LNCAP (cell line): Measurements from ENCODE around the gene PRH2.

ENCODE experiments used
- TF ChIP-seq, protein P1 (sequence below): fragments of 450-650 bp; IDR thresholded peaks from 2 replicates; pipeline ENCODE4 v1.5.1; 2017; ENCODE audit warnings: mild to moderate bottlenecking

PRH2 gene

GRCh38 chr12:10940389-10940788, 11.4 kb downstream of the PRH2 start:
- TF ChIP-seq, protein P1, sequence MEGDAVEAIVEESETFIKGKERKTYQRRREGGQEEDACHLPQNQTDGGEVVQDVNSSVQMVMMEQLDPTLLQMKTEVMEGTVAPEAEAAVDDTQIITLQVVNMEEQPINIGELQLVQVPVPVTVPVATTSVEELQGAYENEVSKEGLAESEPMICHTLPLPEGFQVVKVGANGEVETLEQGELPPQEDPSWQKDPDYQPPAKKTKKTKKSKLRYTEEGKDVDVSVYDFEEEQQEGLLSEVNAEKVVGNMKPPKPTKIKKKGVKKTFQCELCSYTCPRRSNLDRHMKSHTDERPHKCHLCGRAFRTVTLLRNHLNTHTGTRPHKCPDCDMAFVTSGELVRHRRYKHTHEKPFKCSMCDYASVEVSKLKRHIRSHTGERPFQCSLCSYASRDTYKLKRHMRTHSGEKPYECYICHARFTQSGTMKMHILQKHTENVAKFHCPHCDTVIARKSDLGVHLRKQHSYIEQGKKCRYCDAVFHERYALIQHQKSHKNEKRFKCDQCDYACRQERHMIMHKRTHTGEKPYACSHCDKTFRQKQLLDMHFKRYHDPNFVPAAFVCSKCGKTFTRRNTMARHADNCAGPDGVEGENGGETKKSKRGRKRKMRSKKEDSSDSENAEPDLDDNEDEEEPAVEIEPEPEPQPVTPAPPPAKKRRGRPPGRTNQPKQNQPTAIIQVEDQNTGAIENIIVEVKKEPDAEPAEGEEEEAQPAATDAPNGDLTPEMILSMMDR: no peak

- TF ChIP-seq, protein P1: no peak
These were observed 12.3 kb downstream of the PRH2 start for GRCh38 chr12:10941369-10941768.

DNA sequence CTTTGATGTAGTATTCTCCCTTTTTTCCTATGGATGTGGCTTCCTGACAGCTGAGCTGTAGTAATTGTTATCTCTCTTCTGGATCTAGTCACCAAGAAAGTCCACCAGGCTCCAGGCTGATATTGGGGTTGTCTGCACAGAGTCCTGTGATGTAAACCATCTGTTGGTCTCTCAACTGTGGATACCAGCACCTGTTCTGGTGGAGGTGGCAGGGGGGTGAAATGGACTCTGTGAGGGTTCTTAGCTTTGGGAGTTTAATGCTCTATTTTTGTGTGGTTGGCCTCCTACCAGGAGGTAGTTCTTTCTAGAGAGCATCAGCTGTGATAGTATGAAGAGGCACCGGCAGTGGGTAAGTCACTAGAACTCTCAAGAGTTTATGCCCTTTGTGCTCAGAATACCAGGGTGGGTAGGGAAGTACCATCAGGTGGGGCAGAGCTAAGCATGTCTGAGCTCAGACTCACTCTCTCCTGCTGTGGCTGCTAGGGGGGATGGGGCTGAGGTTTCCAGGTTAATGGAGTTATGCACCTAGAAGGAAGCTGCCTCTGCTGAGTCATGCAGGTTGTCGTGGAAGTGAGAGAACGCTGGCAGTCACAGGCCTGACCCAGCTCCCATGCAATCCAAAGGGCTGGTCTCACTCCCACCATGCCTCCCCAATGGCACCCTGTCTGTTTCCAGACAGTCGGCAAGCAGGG, 13.0 kb downstream of the PRH2 start:
- TF ChIP-seq, protein P1: no peak

- TF ChIP-seq, protein P1: no peak
These were observed 14.1 kb downstream of the PRH2 start for GRCh38 chr12:10943167-10943566.

DNA sequence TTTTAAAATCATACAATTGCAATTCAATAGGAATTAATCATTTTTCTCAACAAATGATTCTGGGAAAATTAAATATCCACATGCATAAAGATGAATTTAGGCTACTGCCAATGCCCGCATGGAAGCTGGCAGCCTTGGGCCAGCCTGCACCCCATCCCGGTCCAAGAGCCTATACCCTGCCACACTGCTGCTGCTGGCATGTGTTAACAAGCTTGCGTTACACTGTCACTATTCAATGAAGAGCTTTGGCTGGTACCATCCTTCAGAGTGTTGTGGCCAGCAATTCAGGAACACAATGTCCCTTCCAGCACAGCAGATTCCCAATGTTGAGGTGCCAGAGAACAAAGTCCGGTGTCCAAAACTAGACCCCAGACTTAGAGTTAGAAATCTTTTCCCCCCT, 23.6 kb downstream of the PRH2 start:
- TF ChIP-seq, protein P1: no peak

DNA sequence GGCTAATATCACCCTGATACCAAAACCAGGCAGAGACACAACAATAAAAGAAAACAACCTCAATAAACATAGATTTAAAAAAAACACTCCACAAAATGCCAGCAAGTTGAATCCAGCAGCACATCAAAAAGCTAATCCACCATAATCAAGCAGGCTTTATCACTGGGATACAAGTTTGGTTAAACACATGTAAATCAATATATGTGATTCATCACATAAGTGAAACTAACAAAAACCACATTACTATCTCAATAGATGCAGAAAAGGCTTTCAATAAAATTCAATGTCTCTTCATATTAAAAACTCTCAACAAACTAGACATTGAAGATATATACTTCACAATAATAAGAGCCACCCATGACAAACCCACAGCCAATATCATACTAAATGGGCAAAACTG, 27.0 kb downstream of the PRH2 start:
- TF ChIP-seq, protein P1: no peak

DNA sequence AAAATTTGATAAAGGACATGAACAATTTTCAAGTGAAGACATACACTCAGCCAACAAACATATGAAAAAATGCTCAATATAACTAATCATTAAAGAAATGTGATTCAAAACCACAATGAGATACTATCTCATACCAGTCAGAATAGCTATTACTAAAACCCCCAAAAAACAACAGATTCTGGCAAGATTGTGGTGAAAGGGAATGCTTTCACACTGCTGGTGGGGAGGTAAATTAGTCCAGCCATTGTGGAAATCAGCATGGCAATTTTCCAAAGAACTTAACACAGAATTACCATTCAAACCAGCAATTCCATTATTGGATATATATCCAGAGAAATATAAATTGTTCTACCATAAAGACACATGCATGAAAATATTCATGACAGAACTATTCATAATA, 28.7 kb downstream of the PRH2 start:
- TF ChIP-seq, protein P1: no peak

DNA sequence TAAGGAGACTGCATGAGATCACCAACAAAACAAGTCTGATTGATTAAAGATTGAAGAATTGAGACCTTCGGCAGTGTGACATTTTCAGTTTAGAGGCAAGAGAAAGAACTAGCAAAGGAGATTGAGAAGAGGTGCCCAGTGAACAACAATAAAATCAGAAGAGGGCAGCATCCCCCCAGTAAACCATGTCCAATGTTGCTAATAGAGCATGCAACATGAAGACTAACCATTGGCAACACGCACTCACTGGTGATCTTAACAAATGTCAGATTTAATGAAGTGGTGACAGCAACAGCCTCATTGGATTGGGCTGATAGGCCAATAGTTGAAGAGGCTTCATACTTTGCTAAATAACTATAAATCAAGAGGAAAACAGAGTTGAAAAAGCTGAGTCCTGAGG, 30.8 kb downstream of the PRH2 start:
- TF ChIP-seq, protein P1: no peak
